Measurements from ENCODE around the gene VIPR2. TPM values are rescaled to one million over a fixed set of nuclear protein-coding genes. Genes with fewer than 3 reads are reported as not detected.

The VIPR2 gene
- total RNA-seq, 1 donor from 2014 or later, result 4.5 TPM

DNA sequence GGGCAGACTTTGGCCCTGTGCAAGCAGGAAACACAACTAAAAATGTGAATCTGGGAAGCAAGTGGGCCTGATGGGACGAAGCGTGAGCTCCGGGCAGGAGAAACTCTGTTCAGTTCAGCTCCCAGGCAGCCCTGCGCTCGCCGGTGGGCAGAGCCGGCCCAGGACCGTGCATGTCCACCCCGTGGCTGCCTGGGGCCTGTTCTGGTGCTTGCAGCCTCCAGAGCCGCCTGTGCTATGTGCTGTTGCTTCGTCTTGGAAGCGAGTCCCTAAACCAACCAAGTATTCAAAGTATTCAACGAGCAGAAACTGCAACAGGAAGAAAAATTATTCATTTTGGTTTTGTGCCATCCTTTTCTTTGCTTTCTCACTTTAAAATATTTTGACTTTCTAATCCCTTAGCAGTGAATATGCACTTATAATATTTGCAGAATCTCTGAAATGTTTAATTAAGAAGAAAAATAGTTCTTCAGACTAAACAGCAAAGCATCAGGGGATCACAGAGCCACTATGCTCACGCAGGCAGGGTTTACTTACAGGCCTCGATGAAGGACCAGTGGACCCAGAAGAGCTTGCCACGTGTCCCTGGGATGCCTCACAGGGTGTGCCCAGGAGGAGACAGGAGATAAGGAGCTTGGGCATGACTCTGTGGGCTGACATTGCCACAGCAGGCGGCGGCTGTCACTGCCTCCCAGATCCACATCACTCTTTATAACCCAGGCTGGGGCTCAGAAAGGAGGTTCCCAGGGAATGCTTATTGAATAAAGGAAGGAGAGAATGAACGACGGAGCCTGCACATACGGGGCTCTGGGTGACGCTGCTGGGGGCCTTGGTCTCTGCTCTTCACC is 45.6 kb downstream of the VIPR2 start:
- Histone ChIP-seq H3K27ac (peak overlapping the region; percentile 1), H3K36me3 (no peaks in the 10 kb centered on the region), H3K4me3 (no peak overlapping the region), H3K9me3 (no peaks in the 10 kb centered on the region), H3K27me3 (no peaks in the 10 kb centered on the region), H3K4me1 (peaks cover 12% of the 10 kb centered on the region)
- intact Hi-C loops (cut with DNase I), result no loop called here
- DNase-seq (peak; percentile 64), ATAC-seq (peak; percentile 49)
- TF ChIP-seq, protein P1, sequence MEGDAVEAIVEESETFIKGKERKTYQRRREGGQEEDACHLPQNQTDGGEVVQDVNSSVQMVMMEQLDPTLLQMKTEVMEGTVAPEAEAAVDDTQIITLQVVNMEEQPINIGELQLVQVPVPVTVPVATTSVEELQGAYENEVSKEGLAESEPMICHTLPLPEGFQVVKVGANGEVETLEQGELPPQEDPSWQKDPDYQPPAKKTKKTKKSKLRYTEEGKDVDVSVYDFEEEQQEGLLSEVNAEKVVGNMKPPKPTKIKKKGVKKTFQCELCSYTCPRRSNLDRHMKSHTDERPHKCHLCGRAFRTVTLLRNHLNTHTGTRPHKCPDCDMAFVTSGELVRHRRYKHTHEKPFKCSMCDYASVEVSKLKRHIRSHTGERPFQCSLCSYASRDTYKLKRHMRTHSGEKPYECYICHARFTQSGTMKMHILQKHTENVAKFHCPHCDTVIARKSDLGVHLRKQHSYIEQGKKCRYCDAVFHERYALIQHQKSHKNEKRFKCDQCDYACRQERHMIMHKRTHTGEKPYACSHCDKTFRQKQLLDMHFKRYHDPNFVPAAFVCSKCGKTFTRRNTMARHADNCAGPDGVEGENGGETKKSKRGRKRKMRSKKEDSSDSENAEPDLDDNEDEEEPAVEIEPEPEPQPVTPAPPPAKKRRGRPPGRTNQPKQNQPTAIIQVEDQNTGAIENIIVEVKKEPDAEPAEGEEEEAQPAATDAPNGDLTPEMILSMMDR (IDR thresholded peaks at IDR 0.05), result no peak

DNA sequence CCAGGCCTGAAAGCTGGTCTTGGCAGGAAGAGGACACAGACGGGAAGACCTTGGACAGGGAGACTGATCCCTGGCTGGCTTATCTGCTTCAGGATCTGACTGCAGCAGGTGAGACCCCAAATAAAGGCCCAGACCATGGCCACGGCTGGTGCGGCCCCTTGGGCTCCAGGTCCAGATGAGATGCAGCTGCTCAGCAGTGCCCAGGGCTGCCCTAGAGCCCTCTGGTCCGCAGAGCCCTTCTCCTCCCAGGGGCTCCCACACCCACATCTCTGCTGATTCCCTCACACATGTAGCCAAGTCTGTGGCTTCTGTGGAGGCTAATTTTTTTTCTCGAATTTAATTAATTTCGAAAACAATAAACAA is 46.3 kb downstream of the VIPR2 start:
- no peaks in the 10 kb centered on the region for H3K9me3 ChIP-seq
- ATAC-seq (no peak), DNase-seq (peak; percentile 51)
- H3K27ac ChIP-seq, result peak overlapping the region; percentile 1
- no peaks in the 10 kb centered on the region for H3K36me3 ChIP-seq
- no peak overlapping the region for H3K4me3 ChIP-seq
- TF ChIP-seq, protein P1 (IDR thresholded peaks at IDR 0.05), result no peak
- intact Hi-C loops (cut with DNase I), result no loop called here
- H3K27me3 ChIP-seq, result no peaks in the 10 kb centered on the region
- peaks cover 12% of the 10 kb centered on the region for H3K4me1 ChIP-seq

DNA sequence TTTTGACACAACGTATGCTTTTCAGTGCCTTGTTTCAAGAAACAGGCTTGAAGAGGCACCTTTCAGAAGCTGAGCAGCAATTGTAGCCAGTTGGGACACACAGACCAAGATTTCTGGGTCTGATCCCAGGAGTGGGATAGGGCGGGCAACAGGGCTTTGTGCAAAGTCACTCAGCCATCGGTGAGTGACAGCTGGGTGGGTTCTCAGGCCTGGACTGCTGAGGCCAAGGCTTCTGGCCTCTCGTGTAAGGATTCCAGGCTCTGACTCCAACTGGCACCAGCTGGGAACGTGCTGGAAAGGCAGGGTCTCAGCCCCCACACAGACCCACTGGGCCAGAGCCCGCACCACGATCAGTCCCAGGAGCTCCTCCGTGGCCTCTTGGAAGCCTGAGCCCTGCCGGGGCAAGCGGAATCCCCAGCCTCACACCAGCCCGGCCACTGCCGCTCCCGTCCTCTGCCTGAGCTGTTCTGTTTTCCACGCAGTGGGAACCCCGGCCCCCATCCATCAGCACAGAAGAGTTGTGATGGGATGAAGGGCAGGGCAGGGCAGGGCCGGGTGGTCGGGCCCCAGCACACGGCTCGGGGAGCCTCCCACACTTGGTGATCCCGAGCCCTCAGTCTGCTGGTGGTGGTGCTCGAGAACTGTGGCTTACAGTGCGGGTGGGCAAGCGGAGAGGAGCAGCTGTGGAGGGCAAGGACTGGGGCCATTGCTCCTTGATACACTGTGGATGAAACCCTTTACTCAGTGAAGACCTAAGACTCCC is 46.8 kb downstream of the VIPR2 start:
- no peaks in the 10 kb centered on the region for H3K36me3 ChIP-seq
- H3K9me3 ChIP-seq, result no peaks in the 10 kb centered on the region
- peaks cover 12% of the 10 kb centered on the region for H3K4me1 ChIP-seq
- no peaks in the 10 kb centered on the region for H3K27me3 ChIP-seq
- DNase-seq, result peak; percentile 59
- intact Hi-C loops (cut with DNase I), result no loop called here
- H3K4me3 ChIP-seq, result no peak overlapping the region
- H3K27ac ChIP-seq, result peak overlapping the region; percentile 1
- TF ChIP-seq, protein P1 (IDR thresholded peaks at IDR 0.05), result no peak
- peak; percentile 4 for ATAC-seq

DNA sequence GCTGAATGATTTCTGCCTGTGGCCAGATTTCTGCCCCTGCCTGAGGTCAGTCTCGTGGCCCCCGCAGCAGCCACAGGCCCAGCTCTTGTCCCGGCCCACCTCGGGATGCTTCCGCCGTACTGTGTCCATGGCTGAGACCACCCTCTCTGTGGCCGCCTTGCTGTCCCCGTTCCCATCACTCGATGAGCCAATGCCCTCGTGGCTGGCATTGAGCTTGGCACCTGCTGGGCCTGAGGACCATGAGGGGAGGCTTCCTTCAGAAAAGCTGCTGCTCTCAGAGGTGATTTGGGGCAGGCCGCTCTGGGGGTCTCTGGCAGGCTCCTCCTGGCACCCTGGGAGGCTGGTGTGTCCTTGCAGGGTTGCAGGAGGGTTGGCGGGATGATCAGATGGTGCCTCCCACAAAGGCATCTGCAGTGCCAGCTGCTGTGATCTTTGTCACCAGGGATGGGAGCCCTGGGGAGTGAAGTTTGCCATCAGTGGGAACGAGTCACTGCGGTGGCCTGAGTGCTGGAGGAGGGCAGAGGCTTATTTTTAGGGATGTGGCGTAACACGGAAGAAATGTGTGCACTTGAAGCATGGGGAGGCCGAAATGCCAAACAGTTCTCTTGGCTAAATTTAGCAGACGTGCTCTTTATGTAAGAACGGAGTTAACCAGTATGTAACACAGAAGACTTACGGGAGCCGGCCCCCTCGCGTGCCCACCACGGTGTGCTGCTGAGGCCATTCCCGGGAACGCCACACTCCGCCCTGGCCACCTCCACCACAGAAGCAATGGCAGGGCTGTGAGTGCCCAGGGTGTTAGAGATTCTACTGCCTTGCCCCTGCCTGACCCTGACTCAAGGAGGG is 47.7 kb downstream of the VIPR2 start:
- ATAC-seq (peak; percentile 72), DNase-seq (peak; percentile 64)
- Histone ChIP-seq H3K36me3 (no peaks in the 10 kb centered on the region), H3K9me3 (no peaks in the 10 kb centered on the region), H3K4me3 (no peak overlapping the region), H3K27ac (peak overlapping the region; percentile 1), H3K27me3 (no peaks in the 10 kb centered on the region), H3K4me1 (peaks cover 12% of the 10 kb centered on the region)
- intact Hi-C loops (cut with DNase I), result no loop called here
- TF ChIP-seq, protein P1 (IDR thresholded peaks at IDR 0.05), result no peak

DNA sequence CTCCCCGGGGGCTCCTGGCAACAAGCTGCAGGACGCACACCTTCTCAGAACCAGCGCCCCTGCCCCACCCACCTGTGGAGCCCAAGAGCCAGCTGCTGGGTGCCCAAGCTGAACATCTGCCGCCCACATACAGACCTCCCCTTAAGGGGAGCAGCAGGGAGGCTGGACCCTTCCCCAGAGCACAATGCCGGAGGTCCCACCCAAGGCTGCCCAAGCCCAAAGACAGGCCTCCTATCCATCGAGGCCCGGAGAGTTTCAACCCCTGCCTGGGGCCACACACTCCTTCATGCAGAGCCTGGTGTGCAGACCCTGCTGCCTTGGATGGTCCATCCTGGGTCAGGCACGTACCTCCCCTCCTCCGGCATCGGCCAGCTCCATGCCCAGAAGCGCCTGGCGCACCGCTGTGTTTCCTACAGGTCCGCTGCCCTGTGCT is 48.7 kb downstream of the VIPR2 start:
- TF ChIP-seq, protein P1 (IDR thresholded peaks at IDR 0.05), result no peak
- H3K27ac ChIP-seq, result no peak overlapping the region
- intact Hi-C loops (cut with DNase I), result no loop called here
- H3K4me1 ChIP-seq, result peaks cover 12% of the 10 kb centered on the region
- ATAC-seq (no peak), DNase-seq (peak; percentile 53)
- H3K36me3 ChIP-seq, result no peaks in the 10 kb centered on the region
- no peaks in the 10 kb centered on the region for H3K27me3 ChIP-seq
- no peak overlapping the region for H3K4me3 ChIP-seq
- H3K9me3 ChIP-seq, result no peaks in the 10 kb centered on the region

Data from upper lobe of right lung (tissue), 1 donor.